Measurements from ENCODE around the gene SYNGR4.

Gene SYNGR4

DNA sequence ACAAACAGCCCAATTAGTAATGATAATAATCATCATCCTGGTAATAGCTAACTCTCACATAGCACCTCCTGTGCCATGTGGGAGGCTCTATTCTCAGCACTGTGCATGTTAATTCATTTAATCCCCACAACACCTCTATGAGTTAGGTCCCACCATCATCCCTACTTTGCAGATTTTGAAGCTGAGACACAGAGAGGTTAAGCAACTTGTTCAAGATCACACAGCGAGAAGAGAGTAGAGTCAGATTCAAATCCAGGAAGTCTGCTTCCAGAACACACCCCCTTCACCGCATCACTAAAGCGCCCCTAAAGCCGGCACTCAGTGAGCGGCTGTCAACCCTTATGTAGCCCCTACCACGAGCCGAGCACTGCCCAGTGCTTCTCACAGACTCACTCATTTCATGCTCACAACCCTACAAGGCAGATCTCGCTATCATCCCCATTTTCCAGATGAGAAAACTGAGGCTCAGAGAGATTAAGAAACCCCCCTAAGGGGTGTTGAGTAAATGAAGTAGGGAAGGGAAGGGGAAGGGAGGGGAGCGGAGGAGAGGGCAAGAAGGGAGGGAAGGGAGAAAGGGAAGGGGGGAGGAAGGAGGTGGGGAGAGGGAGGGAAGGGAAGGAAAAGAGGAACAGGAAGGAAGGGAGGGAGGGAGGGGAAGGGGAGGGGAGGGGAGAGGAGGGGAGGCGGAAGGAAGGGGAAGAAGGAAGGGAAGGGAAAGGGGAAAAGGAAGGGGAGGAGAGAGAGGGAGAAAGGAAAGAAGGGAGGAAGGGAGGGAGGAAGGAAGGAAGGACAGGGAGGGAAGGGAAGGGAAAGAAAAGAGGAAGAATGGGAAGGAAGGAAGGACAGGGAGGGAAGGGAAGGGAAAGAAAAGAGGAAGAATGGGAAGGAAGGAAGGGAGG lies 22.4 kb upstream of the SYNGR4 start:
- no peak for DNase-seq (ENCODE audit: low spot score)

DNA sequence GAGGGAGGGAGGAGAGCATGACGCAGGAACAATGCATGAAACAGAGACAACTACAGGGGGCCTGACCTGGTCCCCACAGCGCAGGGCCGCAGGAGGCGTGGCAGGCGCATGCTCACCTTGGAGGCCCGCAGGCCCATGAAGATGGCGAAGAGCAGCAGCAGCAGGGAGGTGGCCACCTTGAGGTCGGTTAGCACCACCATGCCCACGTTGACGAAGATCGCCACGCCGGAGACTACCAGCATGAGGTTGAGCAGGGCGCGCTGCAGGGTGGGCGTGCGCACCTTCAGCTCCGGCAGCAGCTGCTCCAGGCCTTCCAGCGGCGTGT lies 21.8 kb upstream of the SYNGR4 start:
- DNase-seq (ENCODE audit: low spot score) = no peak

GRCh38 chr19:48342841-48343540 lies 21.2 kb upstream of the SYNGR4 start:
- DNase-seq (ENCODE audit: low spot score) = no peak

GRCh38 chr19:48344892-48345291 lies 19.3 kb upstream of the SYNGR4 start:
- DNase-seq (ENCODE audit: low spot score) = no peak

DNA sequence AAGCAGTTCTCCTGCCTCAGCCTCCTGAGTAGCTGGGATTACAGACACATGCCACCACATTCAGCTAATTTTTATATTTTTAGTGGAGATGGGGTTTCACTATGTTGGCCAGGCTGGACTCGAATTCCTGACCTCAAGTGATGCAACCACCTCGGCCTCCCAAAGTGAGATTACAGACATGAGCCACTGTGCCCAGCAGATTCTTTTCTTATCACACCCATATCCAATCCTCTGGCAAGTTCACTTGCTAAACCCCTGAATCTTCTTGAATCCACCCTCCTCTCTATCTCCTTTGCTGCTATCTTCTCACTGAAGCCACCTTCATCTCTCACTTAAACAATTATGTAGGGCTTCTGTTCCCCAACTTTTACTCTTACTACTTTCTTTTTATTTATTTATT lies 18.0 kb upstream of the SYNGR4 start:
- no peak for DNase-seq (ENCODE audit: low spot score)

DNA sequence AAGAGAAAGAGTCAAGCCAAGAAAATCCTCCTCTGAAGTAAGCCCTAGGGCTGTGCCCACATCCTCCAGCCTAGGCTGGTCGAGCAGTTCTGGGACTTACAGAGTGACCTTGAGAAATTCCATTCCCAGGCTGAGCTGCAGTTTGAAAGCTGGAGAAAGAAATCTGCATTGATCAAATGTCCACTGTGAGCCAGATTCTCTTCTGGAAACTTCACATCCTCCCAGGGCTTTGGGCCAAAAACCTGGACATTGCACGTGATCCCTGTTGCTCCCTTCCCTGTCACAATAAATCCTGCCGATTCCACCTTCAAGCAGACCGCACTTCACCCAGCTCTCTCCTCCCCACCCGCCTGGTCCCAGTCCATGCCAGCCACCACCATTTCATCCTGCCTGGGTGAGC lies 16.1 kb upstream of the SYNGR4 start:
- no peak for DNase-seq (ENCODE audit: low spot score)

DNA sequence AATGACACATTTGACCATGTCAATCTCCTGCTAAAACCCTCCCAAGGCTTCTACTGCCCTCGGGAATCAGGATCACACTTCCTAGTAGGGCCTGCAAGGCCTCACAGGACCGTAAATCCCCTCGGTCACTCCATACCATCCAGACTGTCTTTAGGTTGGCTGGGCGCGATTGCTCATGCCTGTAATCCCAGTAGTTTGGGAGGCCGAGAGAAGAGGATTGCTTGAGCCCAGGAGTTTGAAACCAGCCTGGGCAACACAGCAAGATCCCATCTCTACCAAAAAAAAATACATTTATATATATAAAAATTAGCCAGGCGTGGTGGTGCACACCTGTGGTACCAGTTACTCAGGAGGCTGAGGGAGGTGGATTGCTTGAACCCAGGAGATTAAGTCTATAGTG lies 15.4 kb upstream of the SYNGR4 start:
- DNase-seq (ENCODE audit: low spot score) = no peak

- no peak for DNase-seq (ENCODE audit: low spot score)
Observed at GRCh38 chr19:48350856-48351255, 13.3 kb upstream of the SYNGR4 start.

GRCh38 chr19:48351341-48351752 lies 12.8 kb upstream of the SYNGR4 start:
- DNase-seq (ENCODE audit: low spot score) = peak; percentile 88

DNA sequence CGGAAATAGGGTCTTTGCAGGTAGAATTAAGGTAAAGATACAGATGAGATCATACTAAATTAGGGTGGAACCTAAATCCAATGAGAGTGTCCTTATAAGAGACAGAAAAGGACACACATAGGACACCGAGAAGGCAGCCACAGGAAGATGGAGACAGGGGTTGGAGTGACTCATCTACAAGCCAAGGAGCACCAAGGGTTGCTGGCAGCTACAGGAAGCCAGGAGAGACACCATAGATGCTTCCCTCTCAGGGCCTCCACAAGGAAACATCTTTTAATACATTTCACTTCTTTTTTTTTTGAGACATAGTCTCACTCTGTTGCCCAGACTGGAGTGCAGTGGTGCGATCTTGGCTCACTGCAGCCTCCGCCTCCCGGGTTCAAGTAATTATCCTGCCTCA lies 10.5 kb upstream of the SYNGR4 start:
- no peak for DNase-seq (ENCODE audit: low spot score)

GRCh38 chr19:48354332-48354992 lies 9.7 kb upstream of the SYNGR4 start:
- no peak for DNase-seq (ENCODE audit: low spot score)

- no peak for DNase-seq (ENCODE audit: low spot score)
Observed at GRCh38 chr19:48355365-48355954, 8.7 kb upstream of the SYNGR4 start.

GRCh38 chr19:48359123-48359522 lies 5.0 kb upstream of the SYNGR4 start:
- DNase-seq (ENCODE audit: low spot score) = no peak

DNA sequence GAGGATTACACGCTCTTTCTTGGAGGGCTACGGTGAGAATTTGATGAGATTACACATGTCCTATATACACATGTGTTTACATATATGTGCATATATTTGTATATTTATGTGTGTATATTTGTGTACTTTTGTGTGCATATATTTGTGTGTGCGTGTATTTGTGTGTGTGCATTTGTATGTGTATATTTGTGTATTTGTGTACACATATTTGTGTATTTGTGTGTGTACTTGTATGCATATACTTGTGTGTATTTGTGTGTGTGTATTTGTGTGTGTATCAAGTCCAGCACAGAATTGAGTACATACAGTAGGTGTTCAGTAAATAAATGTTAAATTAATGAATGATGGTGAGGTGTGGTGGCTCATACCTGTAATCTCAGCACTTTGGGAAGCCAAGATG lies 2.3 kb upstream of the SYNGR4 start:
- no peak for DNase-seq (ENCODE audit: low spot score)

DNA sequence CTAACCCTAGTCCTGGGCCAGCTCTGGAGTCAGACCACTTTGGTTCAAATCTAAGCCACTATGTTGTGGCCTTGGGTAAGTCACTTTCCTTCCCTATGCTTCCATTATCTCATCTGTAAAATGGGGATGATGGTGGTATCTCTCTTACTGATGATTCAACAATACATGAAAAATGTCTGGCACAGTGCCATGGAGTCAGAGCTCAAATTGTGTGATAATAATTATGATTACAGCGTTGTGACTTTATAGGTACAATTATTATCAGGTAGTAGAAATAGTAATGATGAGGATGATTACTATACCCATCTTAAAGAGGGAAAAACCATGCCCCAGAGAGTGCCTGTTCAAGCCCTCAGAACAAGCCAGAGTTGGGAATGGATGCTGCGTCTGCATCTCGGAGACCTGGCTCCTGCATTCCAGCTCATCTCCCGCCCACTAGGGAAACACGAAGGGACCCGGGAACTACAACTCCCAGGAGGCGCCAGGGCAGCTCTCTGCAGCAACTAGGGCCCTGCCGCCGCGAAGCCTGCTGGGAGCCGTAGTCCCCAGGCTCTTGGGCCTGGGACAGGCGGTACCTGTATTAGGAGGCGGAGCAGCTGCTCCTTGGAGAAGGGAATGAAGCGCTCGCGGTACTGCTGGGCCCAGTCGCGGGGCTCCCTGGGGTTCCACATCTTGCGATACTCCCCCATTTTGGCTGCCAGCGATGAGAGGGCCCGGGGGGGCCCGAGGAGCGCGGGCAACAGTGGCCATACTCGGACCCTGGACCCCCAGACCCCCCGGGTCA lies 1.3 kb upstream of the SYNGR4 start:
- peak; percentile 96 for DNase-seq (ENCODE audit: low spot score)

GRCh38 chr19:48363500-48363809 lies 712 bp upstream of the SYNGR4 start:
- DNase-seq (ENCODE audit: low spot score) = no peak

GRCh38 chr19:48364598-48365348 lies 606 bp downstream of the SYNGR4 start:
- DNase-seq (ENCODE audit: low spot score) = no peak

GRCh38 chr19:48365602-48366001 lies 1.4 kb downstream of the SYNGR4 start:
- no peak for DNase-seq (ENCODE audit: low spot score)

DNA sequence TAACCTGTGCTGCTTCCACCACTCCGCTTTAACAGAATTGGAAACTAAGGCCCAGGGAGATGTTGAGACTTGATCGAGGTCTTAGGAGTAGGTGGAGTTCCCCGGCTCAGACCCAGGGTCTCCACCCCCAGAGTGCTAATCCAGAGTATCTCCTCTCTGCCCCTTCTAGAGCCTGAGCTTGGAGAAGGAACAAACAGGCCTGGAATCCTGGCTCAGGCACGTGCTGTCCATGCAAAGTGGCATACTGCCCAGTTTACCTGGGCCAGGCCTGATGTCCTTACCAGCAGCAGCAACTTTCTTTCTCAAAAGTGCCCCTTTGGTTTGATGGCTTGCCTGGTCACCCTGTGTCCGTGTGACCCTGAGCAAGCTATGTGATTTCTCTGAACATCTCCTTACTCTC lies 3.7 kb downstream of the SYNGR4 start:
- no peak for DNase-seq (ENCODE audit: low spot score)

GRCh38 chr19:48368936-48369335 lies 4.8 kb downstream of the SYNGR4 start:
- DNase-seq (ENCODE audit: low spot score) = no peak

DNA sequence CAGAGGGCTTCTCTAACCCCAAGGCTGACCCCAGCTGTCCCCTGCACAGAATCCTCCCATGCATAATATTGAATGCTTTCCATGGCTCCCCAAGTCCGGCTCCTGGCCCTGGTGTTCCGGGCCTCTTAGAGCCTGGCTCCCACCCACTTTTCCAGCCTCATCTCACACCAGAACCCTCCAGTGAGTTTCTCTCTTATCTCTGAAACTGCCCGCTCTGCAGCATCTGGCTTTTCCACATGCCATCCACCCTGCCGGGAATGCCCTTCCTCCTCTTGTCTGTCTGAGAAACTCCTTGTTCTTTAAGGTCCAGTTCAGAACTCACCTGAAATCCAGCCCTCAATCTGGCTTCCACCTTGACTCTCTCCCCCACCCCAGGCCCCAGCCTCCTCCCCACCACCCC lies 6.8 kb downstream of the SYNGR4 start:
- no peak for DNase-seq (ENCODE audit: low spot score)

All from ecto neural progenitor cell (in vitro differentiated cells).